Measurements from ENCODE around the gene PGM1. TPM values are rescaled to one million over a fixed set of nuclear protein-coding genes. Genes with fewer than 3 reads are reported as not detected.

Gene PGM1
- total and polyA plus RNA-seq, 10 of the 15 experiments (the other 5 are each of a cell fraction or from before 2014, with no cell fraction given): 22.5 to 72.6 (median 50.8) TPM

DNA sequence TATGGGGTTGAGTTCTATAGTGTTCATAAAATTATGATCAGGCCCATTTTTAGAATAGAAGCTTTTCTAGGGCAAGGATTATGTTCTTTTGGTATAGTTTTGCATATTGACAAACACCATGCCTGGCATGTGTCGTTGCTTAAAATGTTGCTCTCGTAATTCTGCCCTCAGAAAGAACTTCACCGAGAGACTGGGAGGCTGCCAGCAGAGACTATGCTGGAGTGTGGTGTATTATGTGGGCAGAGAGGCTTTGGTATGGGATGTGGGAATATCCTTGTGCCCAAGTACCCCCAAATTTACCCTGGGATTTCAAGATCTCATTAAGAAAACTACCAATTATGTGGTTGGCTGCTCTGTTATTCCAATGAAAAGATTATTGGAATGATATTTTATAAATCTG, 27.9 kb downstream of the PGM1 start:
- RAD21 ChIA-PET (ENCODE audit: unreplicated experiment): interaction anchor here (0.9 kb wide), 1 partner anchor 624 kb away, joined by 4 read pairs; no protein-coding TSS in a partner anchor
- no TSS peak for BruUV-seq (replicated peaks)
- POLR2A ChIA-PET: no interaction called here
- TF ChIP-seq SREBF2 (IDR thresholded peaks at IDR 0.05; ENCODE audit: low read length): no peak
- TF ChIP-seq, protein P1, sequence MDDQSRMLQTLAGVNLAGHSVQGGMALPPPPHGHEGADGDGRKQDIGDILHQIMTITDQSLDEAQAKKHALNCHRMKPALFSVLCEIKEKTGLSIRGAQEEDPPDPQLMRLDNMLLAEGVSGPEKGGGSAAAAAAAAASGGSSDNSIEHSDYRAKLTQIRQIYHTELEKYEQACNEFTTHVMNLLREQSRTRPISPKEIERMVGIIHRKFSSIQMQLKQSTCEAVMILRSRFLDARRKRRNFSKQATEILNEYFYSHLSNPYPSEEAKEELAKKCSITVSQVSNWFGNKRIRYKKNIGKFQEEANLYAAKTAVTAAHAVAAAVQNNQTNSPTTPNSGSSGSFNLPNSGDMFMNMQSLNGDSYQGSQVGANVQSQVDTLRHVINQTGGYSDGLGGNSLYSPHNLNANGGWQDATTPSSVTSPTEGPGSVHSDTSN (IDR thresholded peaks at IDR 0.05; ENCODE audit: insufficient replicate concordance, low read depth, low read length): no peak
- TF ChIP-seq, protein P2, sequence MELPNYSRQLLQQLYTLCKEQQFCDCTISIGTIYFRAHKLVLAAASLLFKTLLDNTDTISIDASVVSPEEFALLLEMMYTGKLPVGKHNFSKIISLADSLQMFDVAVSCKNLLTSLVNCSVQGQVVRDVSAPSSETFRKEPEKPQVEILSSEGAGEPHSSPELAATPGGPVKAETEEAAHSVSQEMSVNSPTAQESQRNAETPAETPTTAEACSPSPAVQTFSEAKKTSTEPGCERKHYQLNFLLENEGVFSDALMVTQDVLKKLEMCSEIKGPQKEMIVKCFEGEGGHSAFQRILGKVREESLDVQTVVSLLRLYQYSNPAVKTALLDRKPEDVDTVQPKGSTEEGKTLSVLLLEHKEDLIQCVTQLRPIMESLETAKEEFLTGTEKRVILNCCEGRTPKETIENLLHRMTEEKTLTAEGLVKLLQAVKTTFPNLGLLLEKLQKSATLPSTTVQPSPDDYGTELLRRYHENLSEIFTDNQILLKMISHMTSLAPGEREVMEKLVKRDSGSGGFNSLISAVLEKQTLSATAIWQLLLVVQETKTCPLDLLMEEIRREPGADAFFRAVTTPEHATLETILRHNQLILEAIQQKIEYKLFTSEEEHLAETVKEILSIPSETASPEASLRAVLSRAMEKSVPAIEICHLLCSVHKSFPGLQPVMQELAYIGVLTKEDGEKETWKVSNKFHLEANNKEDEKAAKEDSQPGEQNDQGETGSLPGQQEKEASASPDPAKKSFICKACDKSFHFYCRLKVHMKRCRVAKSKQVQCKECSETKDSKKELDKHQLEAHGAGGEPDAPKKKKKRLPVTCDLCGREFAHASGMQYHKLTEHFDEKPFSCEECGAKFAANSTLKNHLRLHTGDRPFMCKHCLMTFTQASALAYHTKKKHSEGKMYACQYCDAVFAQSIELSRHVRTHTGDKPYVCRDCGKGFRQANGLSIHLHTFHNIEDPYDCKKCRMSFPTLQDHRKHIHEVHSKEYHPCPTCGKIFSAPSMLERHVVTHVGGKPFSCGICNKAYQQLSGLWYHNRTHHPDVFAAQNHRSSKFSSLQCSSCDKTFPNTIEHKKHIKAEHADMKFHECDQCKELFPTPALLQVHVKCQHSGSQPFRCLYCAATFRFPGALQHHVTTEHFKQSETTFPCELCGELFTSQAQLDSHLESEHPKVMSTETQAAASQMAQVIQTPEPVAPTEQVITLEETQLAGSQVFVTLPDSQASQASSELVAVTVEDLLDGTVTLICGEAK (IDR thresholded peaks at IDR 0.05; ENCODE audit: borderline replicate concordance): no peak
- TF ChIP-seq CBX5 (IDR thresholded peaks at IDR 0.05; ENCODE audit: low read depth): no peak
- TF ChIP-seq SP1 (IDR thresholded peaks at IDR 0.05; ENCODE audit: low read depth, low read length): no peak
- no peak for TF ChIP-seq TCF12 (IDR thresholded peaks at IDR 0.05; ENCODE audit: low read depth, low read length)
- no peak for TF ChIP-seq BHLHE40 (IDR thresholded peaks at IDR 0.05; ENCODE audit: borderline replicate concordance in 1 of 2, low read depth in 2 of 2, low read length in 1 of 2)
- no peak for TF ChIP-seq EP300 (IDR thresholded peaks at IDR 0.05; ENCODE audit: borderline replicate concordance in 1 of 2, control insufficient read depth in 1 of 2, low read depth in 2 of 2, low read length in 2 of 2)
- no peak for TF ChIP-seq FOXK2 (IDR thresholded peaks at IDR 0.05)
- no peak for TF ChIP-seq NFXL1 (IDR thresholded peaks at IDR 0.05; ENCODE audit: borderline replicate concordance)
- TF ChIP-seq JUND (IDR thresholded peaks at IDR 0.05; ENCODE audit: low read depth, low read length): no peak
- no peak for TF ChIP-seq SREBF1 (IDR thresholded peaks at IDR 0.05; ENCODE audit: low read length)
- no peak for TF ChIP-seq PAX5 (IDR thresholded peaks at IDR 0.05; ENCODE audit: borderline replicate concordance, low read depth, low read length)
- TF ChIP-seq MTA2 (IDR thresholded peaks at IDR 0.05; ENCODE audit: low read depth): no peak
- TF ChIP-seq ZNF217 (IDR thresholded peaks at IDR 0.05): no peak
- no peak for TF ChIP-seq DPF2 (IDR thresholded peaks at IDR 0.05)
- no peak for TF ChIP-seq RBBP5 (conservative IDR thresholded peaks at IDR 0.05)
- TF ChIP-seq, protein P3, sequence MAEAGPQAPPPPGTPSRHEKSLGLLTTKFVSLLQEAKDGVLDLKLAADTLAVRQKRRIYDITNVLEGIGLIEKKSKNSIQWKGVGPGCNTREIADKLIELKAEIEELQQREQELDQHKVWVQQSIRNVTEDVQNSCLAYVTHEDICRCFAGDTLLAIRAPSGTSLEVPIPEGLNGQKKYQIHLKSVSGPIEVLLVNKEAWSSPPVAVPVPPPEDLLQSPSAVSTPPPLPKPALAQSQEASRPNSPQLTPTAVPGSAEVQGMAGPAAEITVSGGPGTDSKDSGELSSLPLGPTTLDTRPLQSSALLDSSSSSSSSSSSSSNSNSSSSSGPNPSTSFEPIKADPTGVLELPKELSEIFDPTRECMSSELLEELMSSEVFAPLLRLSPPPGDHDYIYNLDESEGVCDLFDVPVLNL (IDR thresholded peaks at IDR 0.05; ENCODE audit: low read depth, low read length): no peak
- TF ChIP-seq POLR2AphosphoS5 (IDR thresholded peaks at IDR 0.05; ENCODE audit: low read length): no peak
- no peak for TF ChIP-seq TARDBP (IDR thresholded peaks at IDR 0.05; ENCODE audit: borderline replicate concordance)
- H3K4me2 ChIP-seq (ENCODE audit: control insufficient read depth, insufficient read depth): no peak overlapping the region
- H4K20me1 ChIP-seq (ENCODE audit: control insufficient read depth, insufficient read depth): no peaks in the 10 kb centered on the region
- SMC1A ChIA-PET (ENCODE audit: uncharacterized antibody, unreplicated experiment): interaction anchor here (0.6 to 1.6 kb wide), 7 partner anchors 8 to 97 kb away, joined by 3 to 4 read pairs (median 3); no protein-coding TSS in a partner anchor
- FAIRE-seq: no peak
- CTCF ChIA-PET: interaction anchor here (0.9 to 3.4 kb wide), 5 partner anchors 71 to 625 kb away, joined by 3 to 8 read pairs (median 4); no protein-coding TSS in a partner anchor
- no peak overlapping the region for H2AFZ ChIP-seq (ENCODE audit: control insufficient read depth, low read depth, low read length)
- DNase-seq (ENCODE audit: low read depth, low spot score): no peak
- intact Hi-C loops (cut with micrococcal nuclease; ENCODE audit: unreplicated experiment): no loop called here
- ATAC-seq: no peak
- peaks cover 0 to 6% of the 10 kb centered on the region in 2 experiments; a peak in 1 of 4 replicates for H3K36me3 ChIP-seq (ENCODE audit: control insufficient read depth in 2 of 2, insufficient read depth in 2 of 2, low read length in 1 of 2)
- H3K4me3 ChIP-seq: no peak overlapping the region
- peaks cover 6% of the 10 kb centered on the region; the same call in 1 of the 2 replicates for H3K4me1 ChIP-seq (ENCODE audit: control insufficient read depth, insufficient read depth, low read length)
- 95% methylated on average over 3 of the region's 3 CpGs for WGBS (ENCODE audit: insufficient coverage, insufficient replicate concordance, low lambda C conversion rate, missing lambda C conversion rate)
- H3K79me2 ChIP-seq (ENCODE audit: control insufficient read depth, insufficient read depth, low read length): no peaks in the 10 kb centered on the region; the same call in 1 of the 2 replicates
- H3K9me3 ChIP-seq (replicated peaks; ENCODE audit: control insufficient read depth, insufficient read depth, low read length): no peaks in the 10 kb centered on the region; the same call in 2 of the 3 replicates
- H3K27me3 ChIP-seq (replicated peaks in 1 of 2; ENCODE audit: control insufficient read depth in 2 of 2, insufficient read depth in 2 of 2, low read length in 1 of 2): no peaks in the 10 kb centered on the region
- H3K9ac ChIP-seq (ENCODE audit: control insufficient read depth, insufficient read depth, low read length): no peak overlapping the region
- in situ Hi-C loops (cut with MboI): no loop called here
- no peak overlapping the region for H3K27ac ChIP-seq (ENCODE audit: control insufficient read depth, insufficient read depth)

All from GM12878 (cell line).